GM21515 (cell line): Measurements from ENCODE around the gene ZFP91.

Source experiments
- ATAC-seq: cut with Tn5 transposase; IDR thresholded peaks from one replicate; pipeline ENCODE4 v1.9.1; 2021; ENCODE audit not compliant: unreplicated experiment

Gene ZFP91

DNA sequence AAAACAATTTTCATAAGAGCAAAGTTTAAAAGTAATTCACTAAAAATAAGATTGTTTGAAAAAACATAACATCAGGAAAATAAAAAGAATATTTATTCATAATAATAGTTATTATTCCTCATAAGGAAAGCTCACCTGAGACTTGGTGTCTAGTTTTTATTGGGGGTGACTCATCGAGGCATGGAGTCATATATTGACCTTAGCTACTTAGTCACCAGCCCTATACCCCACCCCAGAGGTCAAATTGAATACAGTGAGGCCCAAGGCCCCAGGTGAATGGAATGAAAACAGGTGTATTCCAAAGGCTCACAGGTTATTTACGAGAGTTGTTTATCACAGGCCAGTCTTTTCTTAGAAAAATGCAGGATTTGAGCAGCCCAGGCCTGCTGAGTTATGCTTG lies 80.5 kb downstream of the ZFP91 start:
- ATAC-seq: no peak

DNA sequence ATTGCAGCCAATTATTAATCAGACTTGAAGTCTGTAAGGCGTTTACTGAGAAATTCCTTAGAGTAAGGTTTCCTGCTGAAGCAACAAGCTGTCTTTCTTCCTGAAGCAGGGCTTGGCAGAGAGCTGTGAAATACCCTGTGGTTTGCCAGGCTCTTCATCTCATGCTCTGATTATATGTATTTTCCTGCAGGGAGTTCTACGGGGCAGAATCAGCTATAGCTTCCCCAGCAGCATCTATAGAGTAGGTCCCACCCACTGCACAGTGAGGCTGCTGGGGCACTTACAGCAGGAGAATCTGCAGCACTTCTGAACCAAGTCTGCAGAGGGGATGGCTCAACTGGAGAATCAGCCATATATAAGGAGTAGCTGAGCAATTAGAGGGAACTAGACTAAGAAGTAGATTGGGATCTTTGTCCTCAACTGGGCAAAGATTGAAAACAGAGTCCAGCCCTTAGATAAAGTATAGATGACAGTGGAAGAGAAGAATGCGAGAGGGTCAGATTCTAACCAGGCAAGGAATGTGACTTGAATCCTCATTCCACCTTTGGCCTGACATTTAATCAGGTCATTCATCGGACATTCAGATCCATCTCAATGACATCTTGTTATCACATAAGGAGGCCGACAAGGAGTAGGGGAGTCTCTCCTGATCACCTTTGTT lies 81.2 kb downstream of the ZFP91 start:
- no peak for ATAC-seq
